GM19099 (cell line): Measurements from ENCODE around the gene OPRL1.

Experiments used
- POLR2A ChIP-seq: IDR thresholded peaks from 3 replicates; pipeline ENCODE4 v1.6.1; 2011; ENCODE audit warnings: low read depth; ENCODE audit not compliant: insufficient read length; ENCODE audit errors: extremely low read depth

OPRL1 gene

GRCh38 chr20:64095927-64096326, 16.0 kb downstream of the OPRL1 start:
- no peak for TF ChIP-seq POLR2A

GRCh38 chr20:64096535-64096934, 16.7 kb downstream of the OPRL1 start:
- no peak for TF ChIP-seq POLR2A

DNA sequence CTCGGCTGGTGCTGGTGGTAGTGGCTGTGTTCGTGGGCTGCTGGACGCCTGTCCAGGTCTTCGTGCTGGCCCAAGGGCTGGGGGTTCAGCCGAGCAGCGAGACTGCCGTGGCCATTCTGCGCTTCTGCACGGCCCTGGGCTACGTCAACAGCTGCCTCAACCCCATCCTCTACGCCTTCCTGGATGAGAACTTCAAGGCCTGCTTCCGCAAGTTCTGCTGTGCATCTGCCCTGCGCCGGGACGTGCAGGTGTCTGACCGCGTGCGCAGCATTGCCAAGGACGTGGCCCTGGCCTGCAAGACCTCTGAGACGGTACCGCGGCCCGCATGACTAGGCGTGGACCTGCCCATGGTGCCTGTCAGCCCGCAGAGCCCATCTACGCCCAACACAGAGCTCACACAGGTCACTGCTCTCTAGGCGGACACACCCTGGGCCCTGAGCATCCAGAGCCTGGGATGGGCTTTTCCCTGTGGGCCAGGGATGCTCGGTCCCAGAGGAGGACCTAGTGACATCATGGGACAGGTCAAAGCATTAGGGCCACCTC, 18.7 kb downstream of the OPRL1 start:
- no peak for TF ChIP-seq POLR2A

DNA sequence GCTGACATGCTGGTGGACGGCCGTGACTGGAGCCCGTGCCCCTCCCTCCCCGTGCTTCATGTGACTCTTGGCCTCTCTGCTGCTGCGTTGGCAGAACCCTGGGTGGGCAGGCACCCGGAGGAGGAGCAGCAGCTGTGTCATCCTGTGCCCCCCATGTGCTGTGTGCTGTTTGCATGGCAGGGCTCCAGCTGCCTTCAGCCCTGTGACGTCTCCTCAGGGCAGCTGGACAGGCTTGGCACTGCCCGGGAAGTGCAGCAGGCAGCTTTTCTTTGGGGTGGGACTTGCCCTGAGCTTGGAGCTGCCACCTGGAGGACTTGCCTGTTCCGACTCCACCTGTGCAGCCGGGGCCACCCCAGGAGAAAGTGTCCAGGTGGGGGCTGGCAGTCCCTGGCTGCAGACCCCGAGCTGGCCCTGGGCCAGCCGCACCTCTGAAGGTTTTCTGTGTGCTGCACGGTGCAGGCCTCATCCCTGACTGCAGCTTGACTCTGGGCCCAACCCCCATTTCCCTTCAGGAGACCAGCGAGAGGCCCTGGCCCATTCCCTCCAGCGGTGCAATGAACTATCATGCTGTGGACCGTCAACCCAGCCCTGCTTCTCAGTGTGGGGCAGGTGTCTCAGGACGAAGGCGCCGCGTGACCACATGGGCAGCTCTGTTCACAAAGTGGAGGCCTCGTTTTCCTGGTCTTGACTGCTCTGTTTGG, 19.4 kb downstream of the OPRL1 start:
- no peak for TF ChIP-seq POLR2A

- TF ChIP-seq POLR2A: no peak
Measured at GRCh38 chr20:64099880-64100565, 20.1 kb downstream of the OPRL1 start.

- no peak for TF ChIP-seq POLR2A
Measured at GRCh38 chr20:64100566-64100888, 20.6 kb downstream of the OPRL1 start.

- TF ChIP-seq POLR2A: no peak
Measured at GRCh38 chr20:64100946-64101688, 21.2 kb downstream of the OPRL1 start.

- no peak for TF ChIP-seq POLR2A
Measured at GRCh38 chr20:64101731-64102621, 22.1 kb downstream of the OPRL1 start.

GRCh38 chr20:64102647-64103354, 22.9 kb downstream of the OPRL1 start:
- no peak for TF ChIP-seq POLR2A

DNA sequence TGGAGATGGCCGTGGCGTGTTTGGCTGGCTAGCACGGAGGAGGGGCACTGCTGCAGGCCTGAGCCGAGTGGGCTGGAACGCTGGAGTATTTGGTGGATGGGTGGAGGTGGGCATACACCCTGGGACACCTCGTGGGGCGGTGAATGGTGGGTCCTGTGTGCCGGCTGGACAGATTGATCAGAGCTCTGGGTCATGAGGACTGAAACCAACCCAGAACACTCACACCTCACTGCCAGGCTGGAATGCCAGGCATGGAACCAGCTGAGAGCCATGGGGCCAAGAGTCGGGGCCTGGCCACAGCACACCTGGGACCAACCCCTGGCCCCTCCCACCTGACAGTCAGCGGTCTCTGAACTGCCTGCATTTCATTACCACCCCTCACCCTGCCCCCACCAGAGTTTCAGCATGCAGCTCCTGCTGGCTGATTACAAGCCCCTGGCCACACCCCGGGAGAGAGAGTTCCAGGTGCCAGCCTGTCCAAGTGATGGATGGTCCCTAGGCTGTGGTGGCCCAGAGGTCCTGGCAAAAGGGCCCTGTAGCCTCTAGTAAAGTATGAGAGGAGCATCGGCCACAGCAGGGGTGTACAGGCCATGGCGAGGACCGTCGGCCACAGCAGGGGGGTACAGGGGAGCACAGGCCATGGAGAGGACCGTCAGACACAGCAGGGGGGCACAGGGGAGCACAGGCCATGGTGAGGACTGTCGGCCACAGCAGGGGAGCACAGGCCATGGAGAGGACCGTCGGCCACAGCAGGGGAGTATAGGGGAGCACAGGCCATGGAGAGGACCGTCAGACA, 24.2 kb downstream of the OPRL1 start:
- TF ChIP-seq POLR2A: no peak

DNA sequence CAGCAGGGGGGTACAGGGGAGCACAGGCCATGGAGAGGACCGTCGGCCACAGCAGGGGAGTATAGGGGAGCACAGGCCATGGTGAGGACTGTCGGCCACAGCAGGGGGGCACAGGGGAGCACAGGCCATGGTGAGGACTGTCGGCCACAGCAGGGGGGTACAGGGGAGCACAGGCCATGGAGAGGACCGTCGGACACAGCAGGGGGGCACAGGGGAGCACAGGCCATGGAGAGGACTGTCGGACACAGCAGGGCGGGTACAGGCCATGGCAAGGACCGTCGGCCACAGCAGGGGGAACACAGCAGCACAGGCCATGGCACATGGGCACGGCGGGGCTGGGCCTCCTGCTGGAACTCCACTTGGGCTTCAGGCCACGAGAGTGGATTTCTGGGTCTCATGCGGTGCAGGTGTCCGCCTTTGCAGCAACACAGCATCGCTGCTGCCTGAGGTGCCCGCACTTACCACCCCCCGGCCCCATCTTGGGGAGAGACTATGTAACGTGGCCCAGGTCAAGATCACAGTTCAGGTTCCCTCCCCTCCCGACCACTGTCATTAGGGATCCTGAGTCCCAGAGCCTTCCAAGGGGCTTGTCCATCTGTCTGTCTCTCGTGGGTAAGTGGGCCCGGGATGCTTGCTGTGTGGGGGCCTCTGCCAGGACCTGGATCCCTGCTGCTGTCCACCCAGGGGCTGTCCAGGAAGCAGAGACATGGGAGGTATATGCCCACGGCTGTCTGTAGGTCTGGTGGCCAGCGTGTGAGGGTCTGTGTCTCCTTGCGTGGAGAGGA, 25.0 kb downstream of the OPRL1 start:
- TF ChIP-seq POLR2A: no peak

GRCh38 chr20:64105846-64106434, 26.1 kb downstream of the OPRL1 start:
- no peak for TF ChIP-seq POLR2A
